HCT116 (cell line): Measurements from ENCODE around the gene LMOD3. TPM values are rescaled to one million over a fixed set of nuclear protein-coding genes. Genes with fewer than 3 reads are reported as not detected.

Experiments used
- ATAC-seq: fragments of 200-7000 bp; cut with Tn5 transposase; 2 replicates; pipeline ENCODE4 v1.9.1; 2020; ENCODE audit warnings: mild to moderate bottlenecking, moderate library complexity
- BruUV-seq: library from RNA; stranded (reverse); fragments of 400-500 nt; replicated peaks from 2 replicates; lab custom pipeline; 2021; lab: Mats Ljungman, UMichigan
- CTCF ChIA-PET: fragments of 300-600 bp; sonication (Branson Sonifier 250); formaldehyde crosslinking; loops from one replicate; lab custom pipeline; 2021; ENCODE audit warnings: antibody characterized with exemption; lab: Charles Lee
- POLR2A ChIA-PET: fragments of 300-600, 350-600 bp; sonication (Branson Sonifier 250); formaldehyde crosslinking; loops from one replicate; lab custom pipeline; 2021; ENCODE audit warnings: antibody characterized with exemption; lab: Charles Lee
- RAD21 ChIA-PET, 2 experiments: fragments of 300-600 bp; sonication (Branson Sonifier 250); formaldehyde crosslinking; loops; one replicate each; lab custom pipeline; 2023; ENCODE audit warnings: low total read pairs in 2 of 2; ENCODE audit not compliant: uncharacterized antibody in 2 of 2, unreplicated experiment in 2 of 2, low non-redundant PET in 1 of 2; lab: Charles Lee
- DNase-seq: peaks from one replicate; pipeline ENCODE4 v3.0.0-alpha.2; 2010; ENCODE audit warnings: low read depth, low spot score
- H2AFZ ChIP-seq: fragments of 200-600 bp; shearing (Covaris generic), sonication (generic); 2 replicates; pipeline ENCODE4 v1.6.1; 2017; ENCODE audit warnings: low read depth, mixed run types, mixed read lengths, antibody characterized with exemption, low read length; ENCODE audit not compliant: poor library complexity, severe bottlenecking
- H3K27ac ChIP-seq: 2 replicates; pipeline ENCODE4 v1.5.1; 2012; ENCODE audit warnings: low read depth, low read length
- H3K27me3 ChIP-seq: fragments of 200-600 bp; sonication (generic); 2 replicates; pipeline ENCODE4 v1.6.1; 2016; ENCODE audit warnings: mixed run types, low read length, mixed read lengths; ENCODE audit not compliant: insufficient read depth
- H3K36me3 ChIP-seq, 2 experiments: fragments of 200-500 bp in 1 of 2; fragments of 200-600 bp in 1 of 2; sonication (Bioruptor generic) in 1 of 2; sonication (generic) in 1 of 2; 2 replicates each; pipeline versions ENCODE4 v1.5.1 to v1.6.1; 2014 to 2016; ENCODE audit warnings: low read length in 2 of 2, inconsistent platforms in 1 of 2, mixed read lengths in 1 of 2, mixed run types in 1 of 2; ENCODE audit not compliant: insufficient read depth in 2 of 2, control insufficient read depth in 1 of 2
- H3K4me1 ChIP-seq, 2 experiments: fragments of 200-600 bp in 1 of 2; sonication (generic) in 1 of 2; 2 replicates each; pipeline versions ENCODE4 v1.5.1 to v1.6.1; 2012 to 2017; ENCODE audit warnings: low read length in 2 of 2, inconsistent platforms in 1 of 2, mild to moderate bottlenecking in 1 of 2, mixed read lengths in 1 of 2, mixed run types in 1 of 2, moderate library complexity in 1 of 2; ENCODE audit not compliant: insufficient read depth in 2 of 2, control insufficient read depth in 1 of 2
- H3K4me2 ChIP-seq: fragments of 200-600 bp; sonication (generic); 2 replicates; pipeline ENCODE4 v1.6.1; 2017; ENCODE audit warnings: mixed run types, low read length, mixed read lengths
- H3K4me3 ChIP-seq, 2 experiments: fragments of 200-600 bp in 1 of 2; sonication (generic) in 1 of 2; replicated peaks in 1 of 2; 2 replicates each; pipeline ENCODE4 v1.5.1; 2011 to 2016; ENCODE audit warnings: low read length in 2 of 2, control low read depth in 1 of 2, low read depth in 1 of 2, mild to moderate bottlenecking in 1 of 2, mixed read lengths in 1 of 2, mixed run types in 1 of 2
- H3K79me2 ChIP-seq: fragments of 200-600 bp; sonication (generic); 2 replicates; pipeline ENCODE4 v1.6.1; 2017; ENCODE audit warnings: mild to moderate bottlenecking, mixed run types, low read length, moderate library complexity, mixed read lengths; ENCODE audit not compliant: insufficient read depth
- H3K9ac ChIP-seq: fragments of 200-600 bp; sonication (generic); 2 replicates; pipeline ENCODE4 v1.6.1; 2016; ENCODE audit warnings: low read length, mixed read lengths
- H3K9me2 ChIP-seq: fragments of 200-600 bp; sonication (generic), shearing (Covaris generic); 2 replicates; pipeline ENCODE4 v1.6.1; 2017; ENCODE audit warnings: mixed run types, mild to moderate bottlenecking, moderate library complexity; ENCODE audit not compliant: insufficient read depth
- H3K9me3 ChIP-seq, 2 experiments: fragments of 200-500 bp in 1 of 2; fragments of 200-600 bp in 1 of 2; sonication (Bioruptor generic) in 1 of 2; sonication (generic) in 1 of 2; 2 replicates each; pipeline ENCODE4 v1.6.1; 2014 to 2017; ENCODE audit warnings: low read length in 2 of 2, mixed read lengths in 2 of 2, inconsistent platforms in 1 of 2, low read depth in 1 of 2, mild to moderate bottlenecking in 1 of 2, mixed run types in 1 of 2, moderate library complexity in 1 of 2; ENCODE audit not compliant: control insufficient read depth in 1 of 2, insufficient read depth in 1 of 2
- H4K20me1 ChIP-seq: fragments of 200-600 bp; sonication (generic), shearing (Covaris generic); 2 replicates; pipeline ENCODE4 v1.6.1; 2017; ENCODE audit warnings: mixed run types, mild to moderate bottlenecking, moderate library complexity; ENCODE audit not compliant: insufficient read depth
- CTCF ChIP-seq, 3 experiments: fragments of 200-600 bp in 1 of 3; sonication (generic) in 1 of 3; IDR thresholded peaks in 2 of 3; conservative IDR thresholded peaks in 1 of 3; 2 replicates each; pipeline ENCODE4 v1.5.1; 2012 to 2017; ENCODE audit warnings: low read depth in 2 of 3, low read length in 2 of 3, antibody characterized with exemption in 1 of 3, borderline replicate concordance in 1 of 3, control low read depth in 1 of 3, mild to moderate bottlenecking in 1 of 3, mixed read lengths in 1 of 3, mixed run types in 1 of 3, moderate library complexity in 1 of 3; ENCODE audit not compliant: insufficient read depth in 1 of 3
- ELF1 ChIP-seq: IDR thresholded peaks from 2 replicates; pipeline ENCODE4 v1.6.1; 2012; ENCODE audit warnings: low read depth, borderline replicate concordance
- JUND ChIP-seq: IDR thresholded peaks from 2 replicates; pipeline ENCODE4 v1.6.1; 2012
- POLR2A ChIP-seq: IDR thresholded peaks from 2 replicates; pipeline ENCODE4 v1.7.0; 2011; ENCODE audit warnings: borderline replicate concordance; ENCODE audit not compliant: insufficient read depth, insufficient read length; ENCODE audit errors: extremely low read depth
- REST ChIP-seq: IDR thresholded peaks from 2 replicates; pipeline ENCODE4 v1.6.1; 2012; ENCODE audit warnings: low read depth
- SIN3A ChIP-seq: IDR thresholded peaks from 2 replicates; pipeline ENCODE4 v1.6.1; 2012; ENCODE audit warnings: low read depth
- TCF7L2 ChIP-seq: IDR thresholded peaks from 2 replicates; pipeline ENCODE4 v1.7.0; 2011; ENCODE audit warnings: borderline replicate concordance, inconsistent platforms; ENCODE audit not compliant: insufficient read depth, insufficient read length; ENCODE audit errors: extremely low read depth
- YY1 ChIP-seq: IDR thresholded peaks from 2 replicates; pipeline ENCODE4 v1.6.1; 2011; ENCODE audit warnings: low read length, low read depth, moderate library complexity, mild to moderate bottlenecking; ENCODE audit not compliant: insufficient replicate concordance; ENCODE audit errors: extremely low read depth
- ZFX ChIP-seq: fragments of 450-650 bp; IDR thresholded peaks from 2 replicates; pipeline ENCODE4 v1.6.1; 2017
- intact Hi-C: fragments of 100-400 bp; cut with micrococcal nuclease; formaldehyde crosslinking; loops from 2 replicates; pipeline ENCODE4 v1.10.0; 2022
- total RNA-seq: library from RNA; stranded (reverse); gene quantifications from one replicate; pipeline ENCODE4 v1.2.1, GENCODE V29; 2021; ENCODE audit not compliant: unreplicated experiment

Gene LMOD3
- total RNA-seq, 1 experiment from 2014 or later, result not detected

GRCh38 chr3:69116162-69116561 is 6.2 kb downstream of the LMOD3 start:
- H3K36me3 ChIP-seq, result no peaks in the 10 kb centered on the region
- BruUV-seq, result no TSS peak
- intact Hi-C loops, result no loop called here
- ATAC-seq (no peak), DNase-seq (no peak)
- H3K9me3 ChIP-seq, result no peaks in the 10 kb centered on the region
- H4K20me1 ChIP-seq, result no peaks in the 10 kb centered on the region
- H3K9ac ChIP-seq, result no peak overlapping the region
- no peaks in the 10 kb centered on the region for H3K27me3 ChIP-seq
- no peaks in the 10 kb centered on the region for H3K79me2 ChIP-seq
- RAD21 ChIA-PET, result no interaction called here
- H3K4me3 ChIP-seq, result no peak overlapping the region
- peaks cover 0 to 18% of the 10 kb centered on the region in 2 experiments; a peak in 3 of 4 replicates for H3K4me1 ChIP-seq
- H3K27ac ChIP-seq, result no peak overlapping the region
- no peak overlapping the region for H3K4me2 ChIP-seq
- CTCF ChIA-PET, result no interaction called here
- TF ChIP-seq POLR2A (no peak), YY1 (no peak), ELF1 (no peak)
- H2AFZ ChIP-seq, result no peak overlapping the region
- H3K9me2 ChIP-seq, result no peaks in the 10 kb centered on the region
- POLR2A ChIA-PET, result no interaction called here

GRCh38 chr3:69115731-69116130 is 6.7 kb downstream of the LMOD3 start:
- intact Hi-C loops, result no loop called here
- Histone ChIP-seq H3K9me3 (no peaks in the 10 kb centered on the region), H3K36me3 (no peaks in the 10 kb centered on the region)
- no TSS peak for BruUV-seq
- RAD21 ChIA-PET, result no interaction called here
- TF ChIP-seq CTCF (IDR thresholded peaks at IDR 0.05 in 2 of 3, conservative IDR thresholded peaks at IDR 0.05 in 1 of 3; ENCODE audit: borderline replicate concordance in 1 of 3, insufficient read depth in 1 of 3, low read depth in 2 of 3, low read length in 2 of 3) (no peak), REST (no peak), TCF7L2 (no peak), YY1 (no peak), ZFX (no peak), SIN3A (no peak), JUND (no peak)
- TF ChIP-seq, all 23 proteins: peak for 0
- no peaks in the 10 kb centered on the region for H3K27me3 ChIP-seq
- no peak overlapping the region for H2AFZ ChIP-seq
- POLR2A ChIA-PET, result no interaction called here
- H3K9ac ChIP-seq, result no peak overlapping the region
- no peak overlapping the region for H3K4me3 ChIP-seq
- H3K9me2 ChIP-seq, result no peaks in the 10 kb centered on the region
- DNase-seq, result no peak
- H3K4me1 ChIP-seq, result peaks cover 0 to 18% of the 10 kb centered on the region in 2 experiments; a peak in 3 of 4 replicates
- CTCF ChIA-PET, result no interaction called here
- no peak overlapping the region for H3K27ac ChIP-seq
- ATAC-seq, result no peak
- H3K4me2 ChIP-seq, result no peak overlapping the region
- H3K79me2 ChIP-seq, result no peaks in the 10 kb centered on the region
- H4K20me1 ChIP-seq, result no peaks in the 10 kb centered on the region
